Stimulated activated naive CD8-positive, alpha-beta T cell treated with anti-CD3 and anti-CD28 coated beads, Interleukin-15, amount 100 ng/mL, for 72 hours (primary cell): ENCODE data around the gene KLK13.

Source experiments
- ATAC-seq: fragments of 150-1000 bp; cut with Tn5 transposase; 2 replicates; pipeline ENCODE4 v1.10.0; 2021; ENCODE audit warnings: mild to moderate bottlenecking, moderate library complexity
- DNase-seq, 2 donors: peaks; one replicate each; pipeline ENCODE4 v3.0.0; 2021 to 2022
- H3K27ac Mint-ChIP-seq, 2 donors: one replicate each; pipeline ENCODE4 v1.8.0; 2022; ENCODE audit warnings: mild to moderate bottlenecking in 2 of 2, mixed read lengths in 2 of 2, moderate library complexity in 2 of 2
- H3K27me3 Mint-ChIP-seq: one replicate; pipeline ENCODE4 v1.8.0; 2022; ENCODE audit warnings: mixed read lengths
- H3K4me1 Mint-ChIP-seq: one replicate; pipeline ENCODE4 v1.8.0; 2022; ENCODE audit warnings: mild to moderate bottlenecking, mixed read lengths
- H3K4me3 Mint-ChIP-seq, 2 donors: one replicate each; pipeline ENCODE4 v1.8.0; 2022; ENCODE audit warnings: mild to moderate bottlenecking in 2 of 2, mixed read lengths in 2 of 2, moderate library complexity in 1 of 2
- H3K9me3 Mint-ChIP-seq, 2 donors: one replicate each; pipeline ENCODE4 v1.8.0; 2022; ENCODE audit warnings: mixed read lengths in 2 of 2

KLK13 gene

GRCh38 chr19:51081476-51081875 lies 16.6 kb upstream of the KLK13 start:
- H3K4me3 Mint-ChIP-seq = no peak overlapping the region
- no peak for ATAC-seq
- no peaks in the 10 kb centered on the region for H3K9me3 Mint-ChIP-seq
- no peaks in the 10 kb centered on the region for H3K4me1 Mint-ChIP-seq
- no peak overlapping the region for H3K27ac Mint-ChIP-seq
- H3K27me3 Mint-ChIP-seq = peaks cover 16% of the 10 kb centered on the region
- no peak for DNase-seq

GRCh38 chr19:51079481-51080110 lies 14.7 kb upstream of the KLK13 start:
- Mint-ChIP-seq H3K9me3 (peaks cover 0 to under 1% of the 10 kb centered on the region in 2 donors), H3K27me3 (peaks cover 18% of the 10 kb centered on the region), H3K27ac (peak overlapping the region in 1 of 2 donors; percentile 51), H3K4me1 (no peaks in the 10 kb centered on the region), H3K4me3 (no peak overlapping the region)
- no peak for DNase-seq
- no peak for ATAC-seq

- DNase-seq (no peak), ATAC-seq (no peak)
- no peak overlapping the region for H3K27ac Mint-ChIP-seq
- peaks cover 17% of the 10 kb centered on the region for H3K27me3 Mint-ChIP-seq
- H3K4me1 Mint-ChIP-seq = no peaks in the 10 kb centered on the region
- H3K9me3 Mint-ChIP-seq = peaks cover 7 to 8% of the 10 kb centered on the region in 2 donors
- no peak overlapping the region for H3K4me3 Mint-ChIP-seq
These were observed 13.8 kb upstream of the KLK13 start for GRCh38 chr19:51078731-51079130.

GRCh38 chr19:51078104-51078503 lies 13.2 kb upstream of the KLK13 start:
- peaks cover 8 to 10% of the 10 kb centered on the region in 2 donors for H3K9me3 Mint-ChIP-seq
- H3K27ac Mint-ChIP-seq = no peak overlapping the region
- ATAC-seq (no peak), DNase-seq (no peak)
- H3K27me3 Mint-ChIP-seq = peaks cover 11% of the 10 kb centered on the region
- no peak overlapping the region for H3K4me3 Mint-ChIP-seq
- no peaks in the 10 kb centered on the region for H3K4me1 Mint-ChIP-seq

GRCh38 chr19:51076631-51077213 lies 11.8 kb upstream of the KLK13 start:
- H3K27me3 Mint-ChIP-seq = peaks cover 10% of the 10 kb centered on the region
- peak overlapping the region in 1 of 2 donors; percentile 90 for H3K27ac Mint-ChIP-seq
- H3K9me3 Mint-ChIP-seq = peaks cover 8 to 12% of the 10 kb centered on the region in 2 donors
- no peak overlapping the region for H3K4me3 Mint-ChIP-seq
- ATAC-seq = no peak
- H3K4me1 Mint-ChIP-seq = no peaks in the 10 kb centered on the region
- DNase-seq = no peak

GRCh38 chr19:51075998-51076397 lies 11.1 kb upstream of the KLK13 start:
- Mint-ChIP-seq H3K4me1 (no peaks in the 10 kb centered on the region), H3K9me3 (peaks cover 8 to 12% of the 10 kb centered on the region in 2 donors), H3K4me3 (no peak overlapping the region), H3K27ac (no peak overlapping the region), H3K27me3 (peaks cover 10% of the 10 kb centered on the region)
- DNase-seq (no peak), ATAC-seq (no peak)

GRCh38 chr19:51071095-51071405 lies 6.2 kb upstream of the KLK13 start:
- peaks cover 8 to 12% of the 10 kb centered on the region in 2 donors for H3K9me3 Mint-ChIP-seq
- no peak overlapping the region for H3K27ac Mint-ChIP-seq
- H3K4me3 Mint-ChIP-seq = no peak overlapping the region
- H3K27me3 Mint-ChIP-seq = peaks cover 29% of the 10 kb centered on the region
- H3K4me1 Mint-ChIP-seq = no peaks in the 10 kb centered on the region
- no peak for ATAC-seq
- DNase-seq = no peak

- H3K27ac Mint-ChIP-seq = no peak overlapping the region
- H3K4me1 Mint-ChIP-seq = no peaks in the 10 kb centered on the region
- peaks cover 34% of the 10 kb centered on the region for H3K27me3 Mint-ChIP-seq
- ATAC-seq = no peak
- DNase-seq = no peak
- peaks cover 8 to 12% of the 10 kb centered on the region in 2 donors for H3K9me3 Mint-ChIP-seq
- no peak overlapping the region for H3K4me3 Mint-ChIP-seq
These were observed 5.6 kb upstream of the KLK13 start for GRCh38 chr19:51070334-51071094.

GRCh38 chr19:51066393-51067186 lies 1.7 kb upstream of the KLK13 start:
- Mint-ChIP-seq H3K27me3 (peaks cover 38% of the 10 kb centered on the region), H3K27ac (no peak overlapping the region), H3K9me3 (peaks cover 0 to under 1% of the 10 kb centered on the region in 2 donors), H3K4me3 (no peak overlapping the region), H3K4me1 (no peaks in the 10 kb centered on the region)
- ATAC-seq (no peak), DNase-seq (no peak)

- Mint-ChIP-seq H3K27ac (no peak overlapping the region), H3K9me3 (peaks cover 5 to 10% of the 10 kb centered on the region in 2 donors), H3K4me3 (peak overlapping the region; percentile 54 to 59), H3K4me1 (no peaks in the 10 kb centered on the region), H3K27me3 (peaks cover 50% of the 10 kb centered on the region)
- ATAC-seq = no peak
- no peak for DNase-seq
These were observed 499 bp upstream of the KLK13 start for GRCh38 chr19:51065221-51065960.

GRCh38 chr19:51063664-51064063 lies 1.2 kb downstream of the KLK13 start:
- Mint-ChIP-seq H3K27me3 (peaks cover 55% of the 10 kb centered on the region), H3K27ac (no peak overlapping the region), H3K9me3 (peaks cover 5 to 10% of the 10 kb centered on the region in 2 donors), H3K4me1 (no peaks in the 10 kb centered on the region), H3K4me3 (no peak overlapping the region)
- ATAC-seq (no peak), DNase-seq (no peak)

- Mint-ChIP-seq H3K9me3 (peaks cover 5 to 10% of the 10 kb centered on the region in 2 donors), H3K4me1 (no peaks in the 10 kb centered on the region), H3K27ac (no peak overlapping the region), H3K4me3 (no peak overlapping the region), H3K27me3 (peaks cover 41% of the 10 kb centered on the region)
- ATAC-seq = no peak
- DNase-seq = no peak
These were observed 3.9 kb downstream of the KLK13 start for GRCh38 chr19:51060973-51061372.

GRCh38 chr19:51060336-51060735 lies 4.6 kb downstream of the KLK13 start:
- H3K27me3 Mint-ChIP-seq = peaks cover 41% of the 10 kb centered on the region
- ATAC-seq = no peak

GRCh38 chr19:51059715-51060114 lies 5.2 kb downstream of the KLK13 start:
- Mint-ChIP-seq H3K9me3 (peaks cover 5 to 10% of the 10 kb centered on the region in 2 donors), H3K27me3 (peaks cover 43% of the 10 kb centered on the region), H3K4me1 (no peaks in the 10 kb centered on the region), H3K27ac (no peak overlapping the region), H3K4me3 (no peak overlapping the region)
- DNase-seq (no peak), ATAC-seq (no peak)

More at GRCh38 chr19:51060336-51060735, 4.6 kb downstream of the KLK13 start:
- no peak for DNase-seq
- no peak overlapping the region for H3K4me3 Mint-ChIP-seq
- H3K9me3 Mint-ChIP-seq = peaks cover 5 to 10% of the 10 kb centered on the region in 2 donors
- H3K27ac Mint-ChIP-seq = no peak overlapping the region
- H3K4me1 Mint-ChIP-seq = no peaks in the 10 kb centered on the region

- H3K27ac Mint-ChIP-seq = no peak overlapping the region
- no peak overlapping the region for H3K4me3 Mint-ChIP-seq
- ATAC-seq (no peak), DNase-seq (no peak)
- H3K27me3 Mint-ChIP-seq = peaks cover 46% of the 10 kb centered on the region
- peaks cover 0 to 2% of the 10 kb centered on the region in 2 donors for H3K9me3 Mint-ChIP-seq
- H3K4me1 Mint-ChIP-seq = no peaks in the 10 kb centered on the region
These were observed 9.0 kb downstream of the KLK13 start for GRCh38 chr19:51055866-51056265.
